Measurements from ENCODE around the gene PSD2.

The PSD2 gene

GRCh38 chr5:139811274-139811607 lies 15.6 kb downstream of the PSD2 start:
- DNase-seq (ENCODE audit: low read depth) = no peak

- DNase-seq (ENCODE audit: low read depth) = no peak
Measured at GRCh38 chr5:139812323-139812722, 16.7 kb downstream of the PSD2 start.

- no peak for DNase-seq (ENCODE audit: low read depth)
Measured at GRCh38 chr5:139812836-139813805, 17.5 kb downstream of the PSD2 start.

GRCh38 chr5:139814191-139814601 lies 18.6 kb downstream of the PSD2 start:
- DNase-seq (ENCODE audit: low read depth) = no peak

- DNase-seq (ENCODE audit: low read depth) = no peak
Measured at GRCh38 chr5:139814704-139815280, 19.2 kb downstream of the PSD2 start.

- no peak for DNase-seq (ENCODE audit: low read depth)
Measured at GRCh38 chr5:139816566-139816965, 21.0 kb downstream of the PSD2 start.

- DNase-seq (ENCODE audit: low read depth) = no peak
Measured at GRCh38 chr5:139817362-139817761, 21.8 kb downstream of the PSD2 start.

- DNase-seq (ENCODE audit: low read depth) = no peak
Measured at GRCh38 chr5:139817970-139818369, 22.4 kb downstream of the PSD2 start.

- no peak for DNase-seq (ENCODE audit: low read depth)
Measured at GRCh38 chr5:139820130-139820529, 24.5 kb downstream of the PSD2 start.

- no peak for DNase-seq (ENCODE audit: low read depth)
Measured at GRCh38 chr5:139820606-139821005, 25.0 kb downstream of the PSD2 start.

- DNase-seq (ENCODE audit: low read depth) = no peak
Measured at GRCh38 chr5:139821806-139822552, 26.4 kb downstream of the PSD2 start.

- no peak for DNase-seq (ENCODE audit: low read depth)
Measured at GRCh38 chr5:139822553-139823425, 27.2 kb downstream of the PSD2 start.

- no peak for DNase-seq (ENCODE audit: low read depth)
Measured at GRCh38 chr5:139823757-139824355, 28.2 kb downstream of the PSD2 start.

- DNase-seq (ENCODE audit: low read depth) = no peak
Measured at GRCh38 chr5:139825690-139826089, 30.1 kb downstream of the PSD2 start.

- DNase-seq (ENCODE audit: low read depth) = no peak
Measured at GRCh38 chr5:139828207-139828895, 32.7 kb downstream of the PSD2 start.

GRCh38 chr5:139829471-139829870 lies 33.9 kb downstream of the PSD2 start:
- no peak for DNase-seq (ENCODE audit: low read depth)

GRCh38 chr5:139831624-139832023 lies 36.0 kb downstream of the PSD2 start:
- DNase-seq (ENCODE audit: low read depth) = no peak

- DNase-seq (ENCODE audit: low read depth) = no peak
Measured at GRCh38 chr5:139833525-139833924, 37.9 kb downstream of the PSD2 start.

- DNase-seq (ENCODE audit: low read depth) = no peak
Measured at GRCh38 chr5:139835656-139836055, 40.0 kb downstream of the PSD2 start.

- no peak for DNase-seq (ENCODE audit: low read depth)
Measured at GRCh38 chr5:139836469-139837208, 41.0 kb downstream of the PSD2 start.
